HG02798 (cell line): ENCODE measurements around the gene NDUFS7.

ENCODE experiments used
- ATAC-seq: cut with Tn5 transposase; IDR thresholded peaks from one replicate; pipeline ENCODE4 v1.9.1; 2021; ENCODE audit warnings: mild to moderate bottlenecking; ENCODE audit not compliant: unreplicated experiment, poor library complexity

Gene NDUFS7

DNA sequence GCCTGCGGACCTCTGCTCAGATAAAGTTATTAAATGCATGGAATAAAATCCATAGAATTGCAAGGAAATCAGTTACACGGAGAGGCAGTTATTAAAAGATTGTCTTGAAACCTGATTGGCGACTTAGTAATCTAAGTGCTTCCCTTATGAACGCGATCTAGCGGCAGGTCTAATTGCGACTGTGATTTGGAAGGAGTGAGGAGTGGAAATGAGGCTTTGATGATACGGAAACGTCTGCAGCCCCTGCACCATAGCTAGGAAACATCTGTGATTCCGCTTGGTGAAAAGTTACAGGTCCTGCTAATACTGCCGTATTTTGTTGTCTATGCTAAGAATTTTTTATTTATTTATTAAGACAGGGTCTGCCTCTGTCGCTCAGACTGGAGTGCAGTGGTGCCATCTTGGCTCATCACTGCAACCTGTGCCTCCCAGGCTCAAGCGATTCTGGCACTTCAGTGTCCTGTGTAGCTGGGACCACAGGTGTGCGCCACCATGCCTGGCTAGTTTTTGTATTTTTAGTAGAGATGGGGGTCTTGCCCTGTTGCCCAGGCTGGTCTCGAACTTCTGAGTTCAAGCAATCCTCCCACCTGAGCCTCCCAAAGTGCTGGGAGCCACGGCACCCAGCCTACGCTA, 887 bp downstream of the NDUFS7 start:
- ATAC-seq, result no peak

DNA sequence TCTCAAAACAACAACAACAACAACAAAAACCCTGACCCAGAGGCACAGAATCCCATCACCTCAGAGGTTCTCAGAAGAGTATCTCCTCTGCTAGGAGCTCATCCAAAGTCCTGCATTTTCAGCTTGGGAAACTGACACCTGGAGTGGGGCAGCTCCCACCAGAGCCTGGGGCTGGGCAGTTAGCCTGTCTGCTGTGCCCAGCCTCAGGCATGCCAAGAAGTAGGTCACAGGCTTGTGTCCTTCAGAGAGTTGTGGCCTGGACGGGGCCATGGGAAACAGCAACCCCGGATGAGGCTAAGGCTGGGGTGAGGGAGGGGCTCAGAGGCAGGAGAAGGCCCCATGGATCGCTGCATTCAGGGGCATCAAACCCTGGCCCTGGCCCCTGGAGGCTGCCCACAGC, 2.1 kb downstream of the NDUFS7 start:
- ATAC-seq, result no peak

DNA sequence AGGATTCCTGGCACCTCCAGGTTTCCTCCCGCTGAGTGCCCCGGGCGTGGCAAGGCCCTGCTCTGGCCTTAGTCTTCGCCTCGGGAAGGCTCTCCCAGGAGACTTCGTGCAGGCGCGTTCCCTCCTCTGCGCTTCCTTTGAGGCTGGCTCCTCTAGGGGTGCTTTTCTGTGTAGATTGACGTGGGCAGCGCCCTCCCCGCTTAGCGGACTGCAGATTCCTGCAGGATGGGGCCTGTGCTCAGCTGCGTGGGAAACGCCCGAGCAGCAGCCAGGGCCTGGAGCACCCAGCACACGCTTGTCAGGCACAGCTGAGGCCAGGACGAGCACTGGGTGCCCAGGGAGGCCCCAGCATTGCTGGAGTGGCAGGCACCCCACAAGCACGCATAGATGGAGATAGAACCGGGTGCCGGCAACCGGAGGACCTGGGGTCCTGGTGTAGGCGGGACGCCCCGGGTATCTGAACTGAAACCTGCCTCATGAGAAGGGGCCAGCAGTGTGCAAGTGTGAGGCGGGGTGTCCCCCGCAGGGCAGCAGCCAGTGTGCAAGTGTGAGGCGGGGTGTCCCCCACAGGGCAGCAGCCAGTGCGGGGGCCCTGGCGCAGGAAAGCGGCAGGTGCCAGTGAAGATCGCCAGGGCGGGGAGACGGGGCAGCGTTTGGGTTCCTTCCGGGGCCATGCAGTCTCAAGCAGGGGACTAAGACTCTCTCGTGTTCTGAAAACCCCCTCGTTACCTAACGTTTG, 3.4 kb downstream of the NDUFS7 start:
- ATAC-seq, result no peak

- ATAC-seq, result no peak
Measured at GRCh38 chr19:1387684-1388636, 4.3 kb downstream of the NDUFS7 start.

- ATAC-seq, result no peak
Measured at GRCh38 chr19:1388637-1389026, 4.9 kb downstream of the NDUFS7 start.

DNA sequence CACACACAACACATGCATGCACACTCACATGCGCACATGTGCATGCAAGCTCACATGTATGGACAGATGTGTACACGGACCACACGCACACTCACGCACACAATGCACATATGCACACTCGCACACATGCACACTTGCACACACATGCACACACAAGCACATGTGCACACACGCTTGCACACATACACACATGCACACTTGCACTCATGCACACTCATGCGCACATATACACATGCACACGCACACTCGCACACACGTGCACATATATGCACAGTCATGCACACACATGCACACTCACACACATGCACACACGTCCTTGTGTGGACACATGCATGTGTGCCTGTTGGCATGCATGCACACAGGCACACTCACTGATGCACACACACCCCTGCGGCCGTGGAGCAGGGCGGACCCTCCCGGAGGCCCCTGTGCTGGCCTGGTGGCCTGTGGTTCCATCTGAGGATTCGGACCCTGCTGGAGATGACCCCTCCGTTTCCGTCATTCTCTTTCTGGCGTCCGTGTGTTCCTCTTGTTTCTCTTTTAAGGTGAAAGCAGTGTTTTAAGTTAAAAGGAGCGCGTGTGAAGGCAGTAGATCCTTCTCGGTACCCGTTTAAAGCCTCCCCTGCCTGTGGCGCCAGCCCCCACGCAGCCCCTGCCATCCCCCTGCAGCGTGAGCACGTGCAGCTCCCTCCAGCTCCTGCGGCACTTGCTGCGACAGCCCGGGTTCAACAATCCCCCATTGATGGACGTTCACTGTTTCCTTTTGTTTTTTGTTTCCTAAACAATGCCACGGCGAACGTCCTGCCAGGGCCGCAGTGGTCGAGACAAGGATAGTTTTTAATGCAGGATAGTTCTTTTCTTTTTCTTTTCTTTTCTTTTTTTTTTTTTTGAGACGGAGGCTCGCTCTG, 5.6 kb downstream of the NDUFS7 start:
- no peak for ATAC-seq

DNA sequence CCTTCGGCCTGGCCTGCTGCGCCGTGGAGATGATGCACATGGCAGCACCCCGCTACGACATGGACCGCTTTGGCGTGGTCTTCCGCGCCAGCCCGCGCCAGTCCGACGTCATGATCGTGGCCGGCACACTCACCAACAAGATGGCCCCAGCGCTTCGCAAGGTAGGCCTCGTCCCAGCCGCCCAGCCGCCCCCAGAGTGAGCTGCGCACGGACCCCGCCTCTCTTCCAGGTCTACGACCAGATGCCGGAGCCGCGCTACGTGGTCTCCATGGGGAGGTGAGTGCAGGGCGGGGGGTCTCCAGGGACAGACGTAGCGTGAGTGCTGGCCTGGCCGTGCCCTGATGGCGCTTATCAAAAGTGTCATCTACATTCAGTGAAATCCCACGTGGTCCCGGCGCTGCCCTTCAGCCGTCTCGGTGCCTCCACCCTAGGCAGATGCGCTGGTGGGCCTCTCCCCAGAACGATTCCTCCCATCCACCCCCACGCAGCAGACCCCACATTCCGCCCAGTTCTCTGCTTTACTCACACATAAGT, 7.2 kb downstream of the NDUFS7 start:
- ATAC-seq, result no peak

DNA sequence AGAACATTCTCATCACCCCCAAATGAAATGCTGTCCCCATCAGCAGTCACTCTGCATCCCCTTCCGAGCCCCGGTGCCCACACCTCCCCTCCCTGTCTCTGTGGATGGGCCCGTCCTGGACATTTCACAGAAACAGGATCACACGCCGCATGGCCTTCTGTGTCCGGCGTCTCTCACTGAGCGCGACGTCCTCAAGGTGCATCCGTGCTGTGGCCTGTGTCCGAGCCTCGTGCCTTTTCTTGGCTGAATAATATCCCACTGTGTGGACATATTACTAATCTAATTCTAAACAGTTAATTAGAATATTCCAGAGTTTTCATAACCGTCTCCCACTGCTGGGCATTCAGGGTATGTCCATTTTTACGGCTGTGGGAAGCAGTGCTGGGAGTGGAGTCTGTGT, 8.7 kb downstream of the NDUFS7 start:
- ATAC-seq, result no peak

DNA sequence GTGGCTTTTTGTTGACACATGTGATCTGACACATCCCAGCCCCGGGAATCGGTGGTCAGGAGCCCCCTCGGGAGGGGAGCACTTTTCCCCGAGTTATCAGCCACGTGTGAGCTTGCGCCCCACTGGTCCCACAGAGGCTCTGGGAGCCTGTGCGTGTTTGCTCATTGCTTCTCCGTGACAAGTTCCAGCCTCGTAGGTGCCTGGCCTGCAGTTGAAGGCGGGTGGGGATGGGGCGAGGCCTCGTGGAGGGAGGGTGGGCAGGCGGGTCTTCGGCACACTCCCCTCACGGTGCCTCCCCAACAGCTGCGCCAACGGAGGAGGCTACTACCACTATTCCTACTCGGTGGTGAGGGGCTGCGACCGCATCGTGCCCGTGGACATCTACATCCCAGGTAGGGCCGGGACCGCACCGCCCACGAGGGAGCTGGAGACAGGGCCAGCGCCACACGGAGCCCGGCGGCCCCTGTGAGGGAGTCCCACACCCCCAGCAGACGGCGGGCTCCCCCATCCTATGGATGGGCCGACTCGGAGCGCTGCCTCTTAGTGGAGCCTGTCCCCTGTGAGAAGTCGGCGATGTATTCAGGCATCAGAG, 9.3 kb downstream of the NDUFS7 start:
- ATAC-seq, result no peak

DNA sequence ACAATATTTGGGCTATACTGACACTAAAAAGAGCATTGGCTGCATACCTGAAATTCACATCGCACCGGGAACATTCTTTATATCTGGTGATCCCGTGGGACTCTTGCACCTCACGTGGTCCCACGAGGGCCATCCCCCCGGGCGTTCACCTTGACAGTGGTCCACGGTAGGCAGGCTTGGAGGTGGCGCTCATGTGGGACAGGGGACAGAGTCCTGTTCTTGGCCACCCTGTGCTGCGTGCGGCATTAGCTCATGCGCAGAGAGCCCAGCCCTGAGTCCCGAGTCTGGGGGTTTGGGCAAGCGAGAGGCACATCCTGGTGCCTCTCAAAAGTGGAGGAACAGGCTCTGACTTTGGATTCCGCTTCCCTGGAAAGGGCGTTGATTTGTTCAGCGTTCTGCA, 10.1 kb downstream of the NDUFS7 start:
- ATAC-seq, result no peak

DNA sequence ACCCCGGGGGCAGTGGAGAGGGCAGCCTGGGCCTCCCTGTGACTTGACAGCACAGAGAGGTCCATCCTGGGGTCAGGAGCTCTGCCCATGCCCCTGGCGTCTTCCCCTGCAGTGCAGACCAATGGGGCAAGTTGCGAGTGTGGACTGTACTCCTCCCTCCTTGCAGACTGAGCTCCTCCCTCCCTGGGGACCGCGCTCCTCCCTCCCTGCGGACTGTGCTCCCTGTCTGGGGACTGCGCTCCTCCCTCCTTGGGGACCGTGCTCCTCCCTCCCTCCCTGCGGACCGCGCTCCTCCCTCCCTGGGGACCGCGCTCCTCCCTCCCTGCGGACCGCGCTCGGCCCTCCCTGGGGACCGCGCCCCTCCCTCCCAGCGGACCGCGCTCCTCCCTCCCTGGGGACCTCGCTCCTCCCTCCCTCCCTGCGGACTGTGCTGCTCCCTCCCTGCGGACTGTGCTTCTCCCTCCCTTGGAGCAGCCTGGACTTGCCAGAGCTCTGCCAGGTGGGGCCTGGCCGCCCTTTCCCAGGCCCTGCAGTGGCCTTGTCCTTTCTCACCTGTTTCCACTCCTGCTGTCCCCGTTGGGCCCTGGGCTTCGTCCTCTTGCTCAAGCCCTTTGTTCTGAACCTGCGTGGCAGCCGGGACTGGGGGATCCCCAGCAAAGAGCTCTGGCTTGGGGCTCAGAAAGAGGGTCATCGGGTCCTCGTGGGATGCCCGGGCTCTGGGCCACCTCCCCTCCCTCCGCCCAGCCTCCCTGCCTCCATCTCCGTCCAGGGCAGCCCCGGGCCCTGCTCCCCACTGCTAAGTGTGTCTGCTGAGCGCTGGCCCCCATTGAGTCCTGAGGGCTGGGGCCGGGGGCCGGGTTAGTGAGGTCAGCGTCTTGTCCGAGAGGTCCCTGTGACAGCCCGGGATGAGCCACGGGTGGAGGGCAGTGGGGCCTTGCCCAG, 10.8 kb downstream of the NDUFS7 start:
- ATAC-seq, result no peak

DNA sequence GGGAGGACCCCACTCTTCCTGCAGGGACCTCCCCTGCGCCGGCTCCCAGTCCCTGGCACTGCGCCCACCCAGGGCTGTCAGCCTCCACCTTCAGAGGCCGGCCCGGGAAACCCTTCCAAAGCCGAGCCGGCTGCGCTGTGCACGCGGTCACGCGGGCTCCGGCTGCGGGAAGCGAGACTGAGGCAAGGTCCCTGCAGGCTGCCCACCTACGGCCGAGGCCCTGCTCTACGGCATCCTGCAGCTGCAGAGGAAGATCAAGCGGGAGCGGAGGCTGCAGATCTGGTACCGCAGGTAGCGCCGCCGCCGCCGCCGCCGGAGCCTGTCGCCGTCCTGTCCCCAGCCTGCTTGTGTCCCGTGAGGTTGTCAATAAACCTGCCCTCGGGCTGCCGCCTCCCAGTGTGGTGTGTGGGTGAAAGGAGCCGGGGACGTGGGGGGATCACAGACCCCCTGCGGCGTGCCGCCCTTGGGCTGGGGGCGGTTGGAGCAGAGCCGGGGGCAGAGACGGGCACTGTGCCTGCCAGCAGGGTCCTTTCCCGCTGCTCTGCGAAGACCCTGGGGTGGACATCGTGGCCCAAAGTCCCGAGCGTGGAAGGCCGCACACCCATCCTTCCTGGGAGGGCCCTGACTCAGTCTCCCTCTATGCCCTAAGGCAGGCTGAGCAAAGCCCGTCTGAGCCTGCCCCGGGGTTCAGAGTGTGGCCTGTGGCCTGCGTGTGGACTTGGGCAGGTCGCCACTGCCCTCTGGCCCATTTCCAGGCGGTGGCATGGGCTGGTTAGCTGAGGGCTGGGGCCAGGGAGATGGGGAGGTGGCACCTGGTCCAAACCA, 11.7 kb downstream of the NDUFS7 start:
- ATAC-seq, result no peak

- ATAC-seq, result no peak
Measured at GRCh38 chr19:1396019-1396767, 12.5 kb downstream of the NDUFS7 start.

GRCh38 chr19:1396768-1397679, 13.3 kb downstream of the NDUFS7 start:
- ATAC-seq, result no peak

GRCh38 chr19:1397838-1398237, 14.1 kb downstream of the NDUFS7 start:
- ATAC-seq, result no peak

DNA sequence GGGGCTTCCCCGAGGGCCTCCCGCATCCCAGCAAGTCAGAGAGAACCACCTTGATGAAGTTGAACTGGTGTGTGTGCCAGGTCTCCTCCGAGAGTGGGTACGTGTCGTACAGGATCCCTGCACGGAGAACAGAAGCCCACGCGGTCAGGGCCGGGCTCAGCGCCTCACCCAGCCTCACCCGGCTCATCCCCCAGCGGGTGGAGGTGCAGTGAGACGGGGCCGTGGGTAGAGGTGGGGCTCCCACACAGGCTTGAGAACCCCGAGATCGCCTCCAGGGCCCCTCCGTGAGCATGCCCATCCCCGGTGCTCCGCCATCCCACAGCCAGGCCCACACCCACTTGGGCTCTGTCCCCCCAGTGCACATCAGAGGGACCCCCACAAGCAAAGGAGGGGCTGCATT, 15.4 kb downstream of the NDUFS7 start:
- ATAC-seq, result no peak
